ENCODE data around the gene MYO15B.

Gene MYO15B

DNA sequence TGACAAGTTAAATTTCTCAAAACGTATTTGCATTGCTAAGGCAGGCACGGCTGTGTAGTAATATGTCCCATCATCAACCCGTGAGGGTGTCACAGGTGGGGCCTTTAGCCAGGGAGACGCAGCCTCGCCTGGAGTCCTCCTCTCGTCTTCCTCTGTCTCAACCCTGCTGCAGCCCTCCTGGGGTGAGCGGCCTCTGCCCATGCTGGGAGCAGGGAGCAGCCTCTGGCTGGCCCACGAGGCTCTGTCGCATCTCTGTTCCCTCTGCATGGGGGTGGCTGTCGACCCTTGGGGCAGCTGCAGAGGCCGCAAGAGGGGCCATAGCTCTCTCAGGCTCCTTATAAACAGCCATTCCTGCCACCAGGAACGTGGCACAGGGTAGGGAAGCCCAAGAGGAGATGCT is 44.8 kb downstream of the MYO15B start:
- Histone ChIP-seq H3K9me3 (replicated peaks in 1 of 11) (no peaks in the 10 kb centered on the region), H3K4me1 (peaks cover 25 to 93% (median 86%) of the 10 kb centered on the region in 10 experiments), H3K36me3 (peaks cover 0 to 34% (median 11%) of the 10 kb centered on the region in 11 experiments; a peak in 17 of 22 replicates), H3K27me3 (peaks cover 0 to 20% (median 14%) of the 10 kb centered on the region in 11 experiments; a peak in 11 of 22 replicates), H3K4me2 (peak overlapping the region; percentile 71 to 96 (median 89); a peak in 21 of 22 replicates), H3K4me3 (no peak overlapping the region), H3K27ac (peak overlapping the region in 8 of 11 experiments; percentile 42 to 76 (median 64); a peak in 16 of 22 replicates), H4K20me1 (peaks cover 11 to 57% (median 21%) of the 10 kb centered on the region in 11 experiments; a peak in 16 of 22 replicates), H3K9ac (peak overlapping the region in 10 of 11 experiments; percentile 35 to 68 (median 54); a peak in 16 of 22 replicates)
- no peak for TF ChIP-seq Cebpa-rat (IDR thresholded peaks at IDR 0.05)

DNA sequence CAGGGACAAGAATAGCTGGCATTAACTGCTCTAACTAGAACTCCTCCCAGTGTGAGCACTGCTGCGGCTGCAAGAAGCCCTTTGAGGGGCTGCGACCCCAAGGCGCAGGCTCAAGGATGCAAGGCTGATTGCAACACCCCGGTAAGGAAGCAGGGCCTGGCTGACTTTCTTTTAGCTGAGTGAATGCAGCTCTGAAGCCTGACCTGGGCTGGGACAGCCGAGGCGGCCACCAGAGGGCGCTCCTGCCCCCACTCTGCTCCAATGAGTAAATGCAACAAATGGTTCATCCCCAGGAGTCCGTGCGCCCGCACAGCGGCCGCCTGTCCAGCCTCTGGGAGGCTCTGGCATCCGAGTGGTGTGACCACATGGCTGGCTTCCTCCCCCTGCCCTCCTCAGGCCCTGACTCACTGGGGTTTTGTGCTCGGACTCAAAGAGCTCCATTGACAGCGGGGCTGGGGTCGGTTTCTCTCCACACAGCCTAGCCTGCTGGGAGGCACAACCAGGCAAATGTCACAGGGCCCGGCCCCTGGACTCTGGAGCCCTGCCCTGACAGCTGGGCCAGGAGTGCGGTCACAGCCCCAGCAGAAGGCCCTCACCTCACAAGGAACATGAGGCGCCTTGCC is 45.4 kb downstream of the MYO15B start, which contains the start of gene SMIM5:
Gene SMIM5 (plus strand): TSS at position 572 of the 623 bp plus-strand sequence. CDS start 6,768 bp downstream, outside the sequence.
- peaks cover 25 to 90% (median 83%) of the 10 kb centered on the region in 10 experiments for H3K4me1 ChIP-seq
- peak within 1 kb of the TSS in 10 of 11 experiments; percentile 15 to 76 (median 64); a peak in 19 of 22 replicates for H3K27ac ChIP-seq
- peaks cover 11 to 58% (median 21%) of the 10 kb centered on the region in 11 experiments; a peak in 16 of 22 replicates for H4K20me1 ChIP-seq
- H3K36me3 ChIP-seq = peaks cover 0 to 28% (median 8%) of the 10 kb centered on the region in 11 experiments; a peak in 7 of 22 replicates
- H3K9ac ChIP-seq = peak within 1 kb of the TSS; percentile 22 to 72 (median 64)
- peaks cover 0 to 23% (median 14%) of the 10 kb centered on the region in 11 experiments; a peak in 11 of 22 replicates for H3K27me3 ChIP-seq
- no peaks in the 10 kb centered on the region for H3K9me3 ChIP-seq (replicated peaks in 1 of 11)
- peak in 8 of 11 experiments; percentile 21 to 89 (median 78); a peak in 15 of 22 replicates for TF ChIP-seq Cebpa-rat (IDR thresholded peaks at IDR 0.05)
- H3K4me3 ChIP-seq = peak within 1 kb of the TSS in 8 of 10 experiments; percentile 12 to 50 (median 26); a peak in 9 of 20 replicates
- H3K4me2 ChIP-seq = peak within 1 kb of the TSS; percentile 71 to 96 (median 89)

DNA sequence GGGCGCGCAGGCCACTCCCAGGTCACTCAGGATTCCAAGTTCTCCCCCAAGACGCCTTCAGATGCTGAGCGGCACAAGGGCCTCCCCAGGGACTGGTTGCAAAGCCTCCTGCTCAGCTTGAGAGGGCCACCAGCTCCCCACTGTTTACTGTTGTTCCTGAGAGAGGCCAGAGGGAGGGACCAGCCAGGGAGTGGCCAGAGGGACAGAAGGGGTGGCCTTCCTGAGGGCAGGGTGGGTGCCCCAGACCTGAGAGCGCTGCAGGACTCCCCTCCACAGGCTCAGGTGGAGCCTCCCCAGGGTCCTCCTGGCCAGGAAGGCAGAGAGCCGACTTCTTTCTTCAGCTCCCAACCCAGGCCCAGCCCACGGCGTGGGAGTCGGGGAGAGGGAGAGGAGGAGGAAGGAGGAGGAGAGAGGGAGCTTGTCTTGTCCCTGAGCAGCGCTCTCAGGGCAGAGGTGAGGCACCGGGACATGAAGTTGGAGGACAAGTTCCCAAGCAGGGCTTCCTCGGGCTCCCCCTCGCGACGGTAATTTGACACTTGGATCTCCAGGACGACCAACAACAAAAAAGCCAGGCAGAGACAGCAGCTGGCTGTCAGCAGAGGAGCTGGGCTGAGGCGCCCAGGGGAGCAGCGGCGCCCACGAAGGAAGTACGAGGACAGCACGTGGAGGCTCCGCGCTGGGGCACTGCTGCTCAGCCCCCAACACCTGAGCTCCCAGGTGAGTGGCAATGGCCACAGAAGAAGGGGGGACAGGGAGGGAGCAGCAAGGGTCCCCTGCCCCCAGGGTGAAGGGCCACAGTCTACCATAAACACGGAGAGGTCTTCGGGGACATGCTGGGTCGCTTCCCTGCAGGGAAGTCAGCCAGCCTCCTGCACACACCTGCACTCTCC is 46.1 kb downstream of the MYO15B start:
- H4K20me1 ChIP-seq = peaks cover 11 to 50% (median 21%) of the 10 kb centered on the region in 11 experiments; a peak in 16 of 22 replicates
- peaks cover 25 to 83% (median 76%) of the 10 kb centered on the region in 10 experiments for H3K4me1 ChIP-seq
- peaks cover 0 to 25% (median 5%) of the 10 kb centered on the region in 11 experiments; a peak in 5 of 22 replicates for H3K36me3 ChIP-seq
- H3K27ac ChIP-seq = peak overlapping the region in 10 of 11 experiments; percentile 15 to 76 (median 63); a peak in 19 of 22 replicates
- H3K4me3 ChIP-seq = peak overlapping the region in 8 of 10 experiments; percentile 12 to 42 (median 26); a peak in 8 of 20 replicates
- H3K9ac ChIP-seq = peak overlapping the region; percentile 22 to 72 (median 64)
- TF ChIP-seq Cebpa-rat (IDR thresholded peaks at IDR 0.05) = no peak
- H3K4me2 ChIP-seq = peak overlapping the region; percentile 71 to 96 (median 89)
- H3K9me3 ChIP-seq (replicated peaks in 1 of 11) = no peaks in the 10 kb centered on the region
- peaks cover 0 to 23% (median 14%) of the 10 kb centered on the region in 11 experiments; a peak in 11 of 22 replicates for H3K27me3 ChIP-seq

DNA sequence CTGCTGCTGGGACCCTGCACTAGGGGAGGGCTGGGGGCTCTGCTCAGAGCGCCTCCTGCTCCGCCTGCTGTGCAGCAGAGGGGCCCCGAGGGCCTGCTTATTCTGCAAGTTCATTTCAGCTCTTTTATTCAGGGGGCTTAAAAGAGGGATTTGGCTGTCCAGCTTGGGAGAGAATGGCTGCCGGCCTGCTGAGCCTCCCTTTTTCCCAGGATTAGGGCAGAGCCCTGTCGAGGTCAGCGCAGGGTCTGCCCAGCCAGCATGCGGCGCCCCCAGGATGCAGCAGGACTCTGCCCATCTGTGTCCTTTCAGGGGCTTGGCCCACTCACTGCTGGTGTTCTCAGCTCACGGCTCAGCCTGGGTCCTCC is 46.8 kb downstream of the MYO15B start:
- no peaks in the 10 kb centered on the region for H3K9me3 ChIP-seq (replicated peaks in 1 of 11)
- H4K20me1 ChIP-seq = peaks cover 11 to 45% (median 21%) of the 10 kb centered on the region in 11 experiments; a peak in 16 of 22 replicates
- H3K36me3 ChIP-seq = peaks cover 0 to 24% (median 0%) of the 10 kb centered on the region in 11 experiments; a peak in 3 of 22 replicates
- peak overlapping the region; percentile 71 to 96 (median 89) for H3K4me2 ChIP-seq
- H3K27ac ChIP-seq = peak overlapping the region in 2 of 11 experiments; percentile 13 to 64; a peak in 2 of 22 replicates
- no peak overlapping the region for H3K4me3 ChIP-seq
- peaks cover 29 to 83% (median 76%) of the 10 kb centered on the region in 10 experiments for H3K4me1 ChIP-seq
- H3K27me3 ChIP-seq = peaks cover 0 to 23% (median 14%) of the 10 kb centered on the region in 11 experiments; a peak in 11 of 22 replicates
- no peak for TF ChIP-seq Cebpa-rat (IDR thresholded peaks at IDR 0.05)
- H3K9ac ChIP-seq = peak overlapping the region in 7 of 11 experiments; percentile 11 to 69 (median 45); a peak in 9 of 22 replicates

DNA sequence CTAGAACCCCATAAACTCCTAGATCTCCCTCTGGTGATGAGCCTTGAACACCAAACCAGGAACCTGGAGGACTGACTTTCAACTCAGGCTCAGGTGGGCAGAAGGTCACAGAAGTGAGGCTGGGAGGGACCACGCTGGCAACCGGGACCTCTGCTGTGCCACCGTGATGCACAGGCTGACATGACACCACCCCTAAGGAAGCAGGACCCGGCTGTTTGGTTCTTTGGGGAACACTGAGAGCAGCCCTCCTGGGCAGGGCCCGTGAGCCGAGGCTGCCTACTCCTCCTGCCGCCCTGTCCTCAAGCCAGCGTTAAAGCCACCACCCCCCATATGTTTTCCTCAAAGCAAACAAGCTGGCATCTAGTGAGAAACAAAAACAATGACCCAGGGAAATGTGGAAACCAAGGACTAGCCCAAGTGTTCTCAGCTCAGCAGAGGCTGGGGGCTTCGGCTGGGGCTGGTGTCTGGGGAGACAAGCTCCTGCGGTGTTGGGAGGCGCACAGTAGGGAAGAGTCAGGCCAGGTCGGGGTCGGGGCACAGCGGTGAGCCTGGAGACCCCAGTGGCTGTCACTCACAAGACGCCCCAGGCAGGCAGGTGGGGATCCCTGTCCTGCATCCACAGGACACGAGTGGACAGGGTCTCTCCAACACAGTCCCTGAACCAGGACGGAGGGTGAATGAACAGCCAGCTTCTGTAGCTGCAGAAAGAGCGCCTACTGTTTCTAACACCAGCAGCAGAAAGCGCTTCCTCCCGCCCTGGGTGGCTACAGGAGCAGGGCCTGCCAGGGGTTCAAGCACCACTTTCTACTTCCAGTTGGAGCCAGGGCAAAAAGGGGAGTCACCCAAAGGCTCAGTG is 47.4 kb downstream of the MYO15B start:
- Histone ChIP-seq H3K4me1 (peaks cover 35 to 84% (median 76%) of the 10 kb centered on the region in 10 experiments), H3K27ac (peak overlapping the region in 1 of 11 experiments; percentile 64; a peak in 1 of 22 replicates), H3K4me2 (peak overlapping the region; percentile 71 to 96 (median 89)), H3K4me3 (no peak overlapping the region), H3K9me3 (replicated peaks in 1 of 11) (no peaks in the 10 kb centered on the region), H3K9ac (peak overlapping the region in 10 of 11 experiments; percentile 1 to 69 (median 32); a peak in 5 of 22 replicates), H3K36me3 (peaks cover 0 to 18% (median 0%) of the 10 kb centered on the region in 11 experiments; a peak in 3 of 22 replicates), H4K20me1 (peaks cover 11 to 40% (median 21%) of the 10 kb centered on the region in 11 experiments; a peak in 16 of 22 replicates), H3K27me3 (peaks cover 0 to 23% (median 14%) of the 10 kb centered on the region in 11 experiments; a peak in 11 of 22 replicates)
- no peak for TF ChIP-seq Cebpa-rat (IDR thresholded peaks at IDR 0.05)

DNA sequence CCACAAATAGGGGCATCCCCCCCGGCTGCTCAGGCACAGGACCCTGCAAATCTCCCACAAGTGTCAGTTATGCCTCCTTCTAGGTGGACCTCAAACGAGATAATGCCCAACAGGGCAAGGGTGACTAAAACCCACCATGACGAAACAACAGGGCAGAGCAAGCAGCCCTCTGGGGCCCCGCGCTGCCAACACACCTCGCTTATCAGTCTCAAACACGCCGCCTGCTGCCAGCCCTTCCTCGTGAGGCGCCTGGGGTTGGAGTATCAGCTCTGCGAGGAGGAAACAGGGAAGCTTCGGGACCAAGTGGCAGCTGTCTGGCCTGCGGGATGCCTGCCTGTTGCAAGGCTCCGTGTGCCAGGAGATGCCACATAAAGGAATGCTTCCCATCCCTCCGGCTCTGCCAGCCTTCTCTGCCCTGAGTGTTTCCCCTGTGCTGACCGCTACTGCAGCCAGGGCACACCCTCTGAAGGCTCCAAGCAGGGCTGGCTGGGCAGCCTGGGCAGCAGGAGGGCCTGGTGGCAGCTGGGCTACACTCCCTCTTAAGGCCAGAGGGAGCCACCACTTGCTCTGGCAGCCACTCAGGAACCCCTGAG is 48.1 kb downstream of the MYO15B start:
- no peak overlapping the region for H3K4me3 ChIP-seq
- peaks cover 0 to 23% (median 14%) of the 10 kb centered on the region in 11 experiments; a peak in 11 of 22 replicates for H3K27me3 ChIP-seq
- peaks cover 11 to 39% (median 21%) of the 10 kb centered on the region in 11 experiments; a peak in 16 of 22 replicates for H4K20me1 ChIP-seq
- no peak overlapping the region for H3K27ac ChIP-seq
- peaks cover 0 to 15% (median 0%) of the 10 kb centered on the region in 11 experiments; a peak in 3 of 22 replicates for H3K36me3 ChIP-seq
- H3K4me2 ChIP-seq = peak overlapping the region in 8 of 11 experiments; percentile 50 to 96 (median 80); a peak in 11 of 22 replicates
- no peak for TF ChIP-seq Cebpa-rat (IDR thresholded peaks at IDR 0.05)
- no peaks in the 10 kb centered on the region for H3K9me3 ChIP-seq (replicated peaks in 1 of 11)
- 0 out of 22 replicates have a peak overlapping the region, but pooled peaks of 6 of the 11 experiments have one; percentile 1 to 45 (median 14) for H3K9ac ChIP-seq
- H3K4me1 ChIP-seq = peaks cover 43 to 90% (median 79%) of the 10 kb centered on the region in 10 experiments
